Measurements from ENCODE around the gene FKBP15. TPM values are rescaled to one million over a fixed set of nuclear protein-coding genes. Genes with fewer than 3 reads are reported as not detected.

Gene FKBP15
- total RNA-seq (34.8 TPM), polyA plus RNA-seq (ENCODE audit: insufficient read depth, low read depth, low replicate concordance) (11.0 TPM)
- long read RNA-seq, donor 1, partial matches to known transcripts, result 5 of 5 reads
- long read RNA-seq, donor 1, other reads (novel, unspliced or antisense), result 0 of 5 reads
- long read RNA-seq, donor 2, full-length matches to known transcripts, result 3 of 3 reads
- long read RNA-seq, donor 2, partial matches to known transcripts, result 0 of 3 reads
- long read RNA-seq, donor 2, other reads (novel, unspliced or antisense), result 0 of 3 reads
- long read RNA-seq, donor 3, full-length matches to known transcripts, result 4 of 9 reads
- long read RNA-seq, donor 3, partial matches to known transcripts, result 5 of 9 reads
- long read RNA-seq, donor 3, other reads (novel, unspliced or antisense), result 0 of 9 reads
- long read RNA-seq, donor 4, full-length matches to known transcripts, result 1 of 1 reads
- long read RNA-seq, donor 4, partial matches to known transcripts, result 0 of 1 reads
- long read RNA-seq, donor 4, other reads (novel, unspliced or antisense), result 0 of 1 reads
- long read RNA-seq, donor 5, result 0 reads
- long read RNA-seq, donor 6, partial matches to known transcripts, result 0 of 2 reads
- long read RNA-seq, donor 6, other reads (novel, unspliced or antisense), result 0 of 2 reads
- long read RNA-seq, donor 7, full-length matches to known transcripts, result 2 of 14 reads
- long read RNA-seq, donor 7, partial matches to known transcripts, result 8 of 14 reads
- long read RNA-seq, donor 7, other reads (novel, unspliced or antisense), result 4 of 14 reads
- long read RNA-seq, donor 8, partial matches to known transcripts, result 7 of 9 reads
- long read RNA-seq, donor 8, other reads (novel, unspliced or antisense), result 0 of 9 reads
- long read RNA-seq, donor 9, partial matches to known transcripts, result 0 of 2 reads
- long read RNA-seq, donor 9, other reads (novel, unspliced or antisense), result 0 of 2 reads
- long read RNA-seq, donor 10, partial matches to known transcripts, result 64 of 64 reads
- long read RNA-seq, donor 10, other reads (novel, unspliced or antisense), result 0 of 64 reads

- H3K36me3 ChIP-seq (ENCODE audit: control insufficient read depth in 2 of 3, insufficient read depth in 3 of 3, low read length in 3 of 3), result no peaks in the 10 kb centered on the region
- no peaks in the 10 kb centered on the region for H3K9me3 ChIP-seq (ENCODE audit: control insufficient read depth in 2 of 3, insufficient read depth in 1 of 3, low read length in 3 of 3)
- FAIRE-seq, result peak; percentile 71
- H3K27me3 ChIP-seq (ENCODE audit: control insufficient read depth, insufficient read depth, low read length), result no peaks in the 10 kb centered on the region
- H3K9ac ChIP-seq (ENCODE audit: low read length in 3 of 3), result peak within 1 kb of the TSS; percentile 91 to 97 (median 92)
- peak within 1 kb of the TSS; percentile 78 to 98 (median 93) for H3K4me3 ChIP-seq (ENCODE audit: low read length in 3 of 3)
- intact Hi-C loops (cut with DNase I), result no loop called here
- peak; percentile 99 for DNase-seq
- peak within 1 kb of the TSS; percentile 83 to 88 for H3K27ac ChIP-seq (ENCODE audit: low read depth in 2 of 2, low read length in 2 of 2)
- no peak for TF ChIP-seq CTCF (IDR thresholded peaks at IDR 0.05; ENCODE audit: borderline replicate concordance, extremely low read depth, insufficient read depth)
- peaks cover 4 to 21% (median 16%) of the 10 kb centered on the region in 3 donors for H3K4me1 ChIP-seq (ENCODE audit: control insufficient read depth in 2 of 3, insufficient read depth in 2 of 3, low read depth in 1 of 3, low read length in 3 of 3)
These were observed at the start of gene FKBP15, which contains the start of gene SLC31A1 for GRCh38 chr9:113221003-113221799. Gene FKBP15, minus strand, starts transcription at chr9:113221277. Its CDS starts 34 bp downstream, at chr9:113221243. Gene SLC31A1, plus strand, starts transcription at chr9:113221544. Its CDS starts 34,605 bp downstream, at chr9:113256149.

GRCh38 chr9:113269871-113270270 lies 48.8 kb upstream of the FKBP15 start:
- Histone ChIP-seq H3K4me1 (ENCODE audit: control insufficient read depth in 2 of 3, insufficient read depth in 2 of 3, low read depth in 1 of 3, low read length in 3 of 3) (peaks cover 0 to 3% (median 2%) of the 10 kb centered on the region in 3 donors), H3K4me3 (ENCODE audit: low read length in 3 of 3) (no peak overlapping the region), H3K9me3 (ENCODE audit: control insufficient read depth in 2 of 3, insufficient read depth in 1 of 3, low read length in 3 of 3) (no peaks in the 10 kb centered on the region), H3K9ac (ENCODE audit: low read length in 3 of 3) (no peak overlapping the region), H3K36me3 (ENCODE audit: control insufficient read depth in 2 of 3, insufficient read depth in 3 of 3, low read length in 3 of 3) (peaks cover 8 to 27% (median 27%) of the 10 kb centered on the region in 3 donors), H3K27ac (ENCODE audit: low read depth in 2 of 2, low read length in 2 of 2) (no peak overlapping the region), H3K27me3 (ENCODE audit: control insufficient read depth, insufficient read depth, low read length) (no peaks in the 10 kb centered on the region)
- no peak for FAIRE-seq
- intact Hi-C loops (cut with DNase I), result no loop called here
- no peak for DNase-seq
- no peak for TF ChIP-seq CTCF (IDR thresholded peaks at IDR 0.05; ENCODE audit: borderline replicate concordance, extremely low read depth, insufficient read depth)

- Histone ChIP-seq H3K27me3 (ENCODE audit: control insufficient read depth, insufficient read depth, low read length) (no peaks in the 10 kb centered on the region), H3K9me3 (ENCODE audit: control insufficient read depth in 2 of 3, insufficient read depth in 1 of 3, low read length in 3 of 3) (no peaks in the 10 kb centered on the region), H3K4me3 (ENCODE audit: low read length in 3 of 3) (no peak overlapping the region), H3K9ac (ENCODE audit: low read length in 3 of 3) (no peak overlapping the region), H3K4me1 (ENCODE audit: control insufficient read depth in 2 of 3, insufficient read depth in 2 of 3, low read depth in 1 of 3, low read length in 3 of 3) (peaks cover 0 to 3% (median 2%) of the 10 kb centered on the region in 3 donors), H3K27ac (ENCODE audit: low read depth in 2 of 2, low read length in 2 of 2) (no peak overlapping the region), H3K36me3 (ENCODE audit: control insufficient read depth in 2 of 3, insufficient read depth in 3 of 3, low read length in 3 of 3) (peaks cover 8 to 27% (median 27%) of the 10 kb centered on the region in 3 donors)
- no peak for FAIRE-seq
- intact Hi-C loops (cut with DNase I), result no loop called here
- DNase-seq, result no peak
- TF ChIP-seq CTCF (IDR thresholded peaks at IDR 0.05; ENCODE audit: borderline replicate concordance, extremely low read depth, insufficient read depth), result no peak
These were observed 48.3 kb upstream of the FKBP15 start for GRCh38 chr9:113269355-113269754.

All from kidney (tissue), 22 donors.